MM.1S (cell line): ENCODE data around the gene HLA-DMB.
A peak's percentile ranks its signal among the peaks of the same experiment; 100 is the strongest.

ENCODE experiments used
- EZH2 ChIP-seq: fragments of 300-600 bp; sonication (generic); optimal IDR thresholded peaks from 2 replicates; pipeline ENCODE3; 2017; ENCODE audit warnings: low read depth, mild to moderate bottlenecking, antibody characterized with exemption, low read length, mixed read lengths
- TF ChIP-seq, protein P1 (sequence below): fragments of 300-600 bp; sonication (generic); IDR thresholded peaks from 2 replicates; pipeline ENCODE4 v1.5.1; 2016; ENCODE audit warnings: antibody characterized with exemption, low read length, mixed read lengths

- TF ChIP-seq, protein P1, sequence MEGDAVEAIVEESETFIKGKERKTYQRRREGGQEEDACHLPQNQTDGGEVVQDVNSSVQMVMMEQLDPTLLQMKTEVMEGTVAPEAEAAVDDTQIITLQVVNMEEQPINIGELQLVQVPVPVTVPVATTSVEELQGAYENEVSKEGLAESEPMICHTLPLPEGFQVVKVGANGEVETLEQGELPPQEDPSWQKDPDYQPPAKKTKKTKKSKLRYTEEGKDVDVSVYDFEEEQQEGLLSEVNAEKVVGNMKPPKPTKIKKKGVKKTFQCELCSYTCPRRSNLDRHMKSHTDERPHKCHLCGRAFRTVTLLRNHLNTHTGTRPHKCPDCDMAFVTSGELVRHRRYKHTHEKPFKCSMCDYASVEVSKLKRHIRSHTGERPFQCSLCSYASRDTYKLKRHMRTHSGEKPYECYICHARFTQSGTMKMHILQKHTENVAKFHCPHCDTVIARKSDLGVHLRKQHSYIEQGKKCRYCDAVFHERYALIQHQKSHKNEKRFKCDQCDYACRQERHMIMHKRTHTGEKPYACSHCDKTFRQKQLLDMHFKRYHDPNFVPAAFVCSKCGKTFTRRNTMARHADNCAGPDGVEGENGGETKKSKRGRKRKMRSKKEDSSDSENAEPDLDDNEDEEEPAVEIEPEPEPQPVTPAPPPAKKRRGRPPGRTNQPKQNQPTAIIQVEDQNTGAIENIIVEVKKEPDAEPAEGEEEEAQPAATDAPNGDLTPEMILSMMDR, result peak; percentile 60
- no peak for TF ChIP-seq EZH2
These were observed 55.0 kb downstream of the HLA-DMB start for GRCh38 chr6:32885698-32886286.
